ENCODE measurements around the gene C1orf122. TPM values are rescaled to one million over a fixed set of nuclear protein-coding genes. Genes with fewer than 3 reads are reported as not detected.
"Not testable (repeated sequence)": the region's sequence is repeated elsewhere in the genome, so short reads cannot be mapped to it uniquely, and the experiment has no call there.

Gene C1orf122
- total and polyA plus RNA-seq, 4 experiments from 2014 or later: 12.4 to 28.9 (median 17.9) TPM

DNA sequence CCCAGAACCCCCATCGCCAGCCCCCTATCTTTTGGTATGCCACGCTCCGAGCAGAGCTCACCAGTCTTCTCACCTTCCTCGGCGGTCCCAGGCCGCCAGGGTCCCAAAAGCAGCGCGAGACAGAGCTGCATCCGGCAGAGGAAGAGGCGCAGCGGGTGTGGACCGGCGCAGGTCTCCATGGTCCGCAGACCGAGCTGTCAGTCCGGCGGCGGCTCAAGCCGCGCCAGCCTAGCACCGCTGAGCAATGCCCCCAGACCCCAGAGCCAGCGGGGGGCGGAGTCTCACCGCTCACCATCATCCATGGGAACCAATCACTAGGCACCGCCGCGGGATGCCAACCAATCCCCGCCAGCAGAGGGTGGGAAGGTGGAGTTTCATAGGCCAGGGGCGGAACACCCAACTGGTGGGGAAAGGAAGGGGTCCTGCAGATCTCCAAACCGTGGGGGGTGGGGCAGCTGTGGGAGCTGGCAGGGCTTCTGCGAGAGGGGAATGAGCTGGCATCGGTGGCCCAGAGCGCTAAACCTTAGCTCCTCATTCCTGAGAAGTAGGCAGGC, 42.6 kb upstream of the C1orf122 start, which contains the start of gene EPHA10:
EPHA10 (minus strand) TSS at position 233 of the 554 bp plus-strand sequence; CDS start at position 179, 54 bp downstream.
- Mint-ChIP-seq H3K4me3 (peak within 1 kb of the TSS in 6 of 8 donors; percentile 21 to 72 (median 48)), H3K27me3 (peaks cover 57 to 62% of the 10 kb centered on the region in 2 donors), H3K9me3 (peaks cover 0 to 6% (median 0%) of the 10 kb centered on the region in 8 donors), H3K36me3 (no peaks in the 10 kb centered on the region), H3K4me1 (peaks cover 4 to 25% (median 15%) of the 10 kb centered on the region in 4 donors), H3K27ac (no peak within 1 kb of the TSS)
- Histone ChIP-seq H3K4me3 (ENCODE audit: low read length in 2 of 2) (no peak within 1 kb of the TSS), H3K27me3 (ENCODE audit: insufficient read depth, low read length) (peaks cover 27% of the 10 kb centered on the region), H3K27ac (ENCODE audit: low read depth, low read length) (no peak within 1 kb of the TSS), H3K36me3 (ENCODE audit: insufficient read depth, low read length) (no peaks in the 10 kb centered on the region), H3K9me3 (ENCODE audit: control insufficient read depth in 1 of 2, low read length in 2 of 2) (no peaks in the 10 kb centered on the region), H3K4me1 (ENCODE audit: insufficient read depth, low read length) (peaks cover 10% of the 10 kb centered on the region)
- ChIA-PET POLR2A (ENCODE audit: partially characterized antibody) (no interaction called here), CTCF (ENCODE audit: partially characterized antibody) (interaction anchor here (0.6 kb wide), 1 partner anchor 95 kb away, joined by 3 read pairs; the partner anchor contains the start of gene MTF1)
- intact Hi-C loops (cut with micrococcal nuclease): no loop called here
- no peak for DNase-seq

DNA sequence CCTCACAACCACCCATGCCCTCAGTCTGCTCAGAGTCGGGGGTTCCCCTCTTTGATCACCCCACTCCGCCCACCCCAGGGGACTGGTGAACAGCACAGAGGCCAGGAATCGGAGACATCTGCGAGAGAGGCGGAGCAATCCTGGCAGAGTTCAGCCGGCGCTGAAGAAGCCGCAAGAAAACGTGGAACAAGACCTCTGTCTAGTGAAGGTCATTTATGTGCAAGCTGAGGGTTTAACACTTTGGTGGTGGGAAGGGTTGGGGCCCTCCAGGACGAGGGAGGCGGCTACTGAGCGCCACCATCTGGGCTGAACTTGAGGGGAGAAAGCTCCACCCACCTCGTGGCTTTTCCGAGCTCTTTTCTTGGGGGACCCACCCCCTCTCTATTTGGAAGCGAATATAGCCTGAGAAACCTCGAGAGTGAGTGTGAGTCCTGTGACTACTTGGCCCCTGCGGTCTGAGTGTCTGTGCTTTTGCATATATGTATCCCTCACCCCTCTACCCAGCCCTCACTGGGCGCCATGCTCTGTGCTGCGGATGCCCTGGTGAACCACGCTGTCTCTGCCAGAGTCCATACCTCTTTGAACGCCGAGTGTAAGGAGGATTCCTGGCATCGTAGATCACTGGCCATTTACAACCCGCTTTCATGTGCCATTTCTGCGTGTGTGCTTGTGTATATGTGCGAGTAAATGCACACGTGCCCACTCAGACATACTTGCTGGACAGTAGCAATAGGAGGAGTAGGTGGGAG, 41.5 kb upstream of the C1orf122 start:
- Mint-ChIP-seq H3K36me3 (no peaks in the 10 kb centered on the region), H3K4me1 (peaks cover 4 to 25% (median 15%) of the 10 kb centered on the region in 4 donors), H3K27ac (no peak overlapping the region), H3K27me3 (peaks cover 63 to 67% of the 10 kb centered on the region in 2 donors), H3K9me3 (peaks cover 0 to 6% (median 0%) of the 10 kb centered on the region in 8 donors), H3K4me3 (peak overlapping the region in 7 of 8 donors; percentile 2 to 72 (median 55))
- intact Hi-C loops (cut with micrococcal nuclease): no loop called here
- Histone ChIP-seq H3K4me3 (ENCODE audit: low read length in 2 of 2) (no peak overlapping the region), H3K36me3 (ENCODE audit: insufficient read depth, low read length) (no peaks in the 10 kb centered on the region), H3K9me3 (ENCODE audit: control insufficient read depth in 1 of 2, low read length in 2 of 2) (no peaks in the 10 kb centered on the region), H3K27ac (ENCODE audit: low read depth, low read length) (no peak overlapping the region), H3K4me1 (ENCODE audit: insufficient read depth, low read length) (peaks cover 10% of the 10 kb centered on the region), H3K27me3 (ENCODE audit: insufficient read depth, low read length) (peaks cover 27% of the 10 kb centered on the region)
- ChIA-PET POLR2A (ENCODE audit: partially characterized antibody) (no interaction called here), CTCF (ENCODE audit: partially characterized antibody) (no interaction called here)
- no peak for DNase-seq

DNA sequence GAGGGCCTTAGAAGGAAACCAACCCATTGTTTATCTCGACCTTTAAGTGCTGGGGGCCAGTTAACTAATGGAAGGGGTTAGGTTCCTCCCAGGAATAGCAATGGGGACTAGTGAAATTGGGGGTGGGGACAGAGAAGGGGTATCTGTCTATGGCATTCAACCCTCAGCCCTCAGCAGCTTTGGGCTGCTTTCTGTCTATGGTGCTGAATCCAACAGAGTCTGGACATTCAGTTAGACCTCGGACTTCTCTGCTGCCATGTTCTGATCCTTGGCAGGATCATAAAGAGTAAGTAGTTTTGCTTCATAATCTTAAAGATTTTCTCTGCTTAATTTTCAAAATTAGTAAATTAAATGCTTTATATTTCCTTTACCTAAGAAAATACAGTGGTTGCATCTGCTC, 40.1 kb upstream of the C1orf122 start:
- no peak for DNase-seq
- CTCF ChIA-PET (ENCODE audit: partially characterized antibody): no interaction called here
- no peaks in the 10 kb centered on the region for H3K9me3 ChIP-seq (ENCODE audit: control insufficient read depth in 1 of 2, low read length in 2 of 2)
- Mint-ChIP-seq H3K36me3 (no peaks in the 10 kb centered on the region), H3K4me1 (peaks cover 4 to 25% (median 15%) of the 10 kb centered on the region in 4 donors), H3K27ac (no peak overlapping the region), H3K4me3 (no peak overlapping the region), H3K9me3 (peaks cover 0 to 6% (median 0%) of the 10 kb centered on the region in 8 donors), H3K27me3 (peaks cover 61% of the 10 kb centered on the region in 2 donors)
- H3K4me1 ChIP-seq (ENCODE audit: insufficient read depth, low read length): peaks cover 10% of the 10 kb centered on the region
- POLR2A ChIA-PET (ENCODE audit: partially characterized antibody): no interaction called here
- intact Hi-C loops (cut with micrococcal nuclease): no loop called here
- H3K27ac ChIP-seq (ENCODE audit: low read depth, low read length): no peak overlapping the region
- no peaks in the 10 kb centered on the region for H3K36me3 ChIP-seq (ENCODE audit: insufficient read depth, low read length)
- H3K4me3 ChIP-seq (ENCODE audit: low read length in 2 of 2): no peak overlapping the region
- H3K27me3 ChIP-seq (ENCODE audit: insufficient read depth, low read length): peaks cover 27% of the 10 kb centered on the region

DNA sequence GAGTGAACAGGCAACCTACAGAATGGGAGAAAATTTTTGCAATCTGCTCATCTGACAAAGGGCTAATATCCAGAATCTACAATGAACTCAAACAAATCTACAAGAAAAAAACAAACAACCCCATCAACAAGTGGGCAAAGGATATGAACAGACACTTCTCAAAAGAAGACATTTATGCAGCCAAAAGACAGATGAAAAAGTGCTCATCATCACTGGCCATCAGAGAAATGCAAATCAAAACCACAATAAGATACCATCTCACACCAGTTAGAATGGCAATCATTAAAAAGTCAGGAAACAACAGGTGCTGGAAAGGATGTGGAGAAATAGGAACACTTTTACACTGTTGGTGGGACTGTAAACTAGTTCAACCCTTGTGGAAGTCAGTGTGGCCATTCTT, 36.1 kb upstream of the C1orf122 start:
- CTCF ChIA-PET (ENCODE audit: partially characterized antibody); H3K27ac ChIP-seq (ENCODE audit: low read depth, low read length); H3K4me1 Mint-ChIP-seq; H3K9me3 Mint-ChIP-seq; DNase-seq; H3K4me3 Mint-ChIP-seq; H3K27ac Mint-ChIP-seq; intact Hi-C loops (cut with micrococcal nuclease); H3K4me3 ChIP-seq (ENCODE audit: low read length in 2 of 2); H3K36me3 Mint-ChIP-seq; H3K9me3 ChIP-seq (ENCODE audit: control insufficient read depth in 1 of 2, low read length in 2 of 2); POLR2A ChIA-PET (ENCODE audit: partially characterized antibody); H3K4me1 ChIP-seq (ENCODE audit: insufficient read depth, low read length); H3K36me3 ChIP-seq (ENCODE audit: insufficient read depth, low read length): not testable (repeated sequence)
- H3K27me3 Mint-ChIP-seq: peaks cover 29 to 36% of the 10 kb centered on the region in 2 donors
- H3K27me3 ChIP-seq (ENCODE audit: insufficient read depth, low read length): peaks cover 18% of the 10 kb centered on the region

DNA sequence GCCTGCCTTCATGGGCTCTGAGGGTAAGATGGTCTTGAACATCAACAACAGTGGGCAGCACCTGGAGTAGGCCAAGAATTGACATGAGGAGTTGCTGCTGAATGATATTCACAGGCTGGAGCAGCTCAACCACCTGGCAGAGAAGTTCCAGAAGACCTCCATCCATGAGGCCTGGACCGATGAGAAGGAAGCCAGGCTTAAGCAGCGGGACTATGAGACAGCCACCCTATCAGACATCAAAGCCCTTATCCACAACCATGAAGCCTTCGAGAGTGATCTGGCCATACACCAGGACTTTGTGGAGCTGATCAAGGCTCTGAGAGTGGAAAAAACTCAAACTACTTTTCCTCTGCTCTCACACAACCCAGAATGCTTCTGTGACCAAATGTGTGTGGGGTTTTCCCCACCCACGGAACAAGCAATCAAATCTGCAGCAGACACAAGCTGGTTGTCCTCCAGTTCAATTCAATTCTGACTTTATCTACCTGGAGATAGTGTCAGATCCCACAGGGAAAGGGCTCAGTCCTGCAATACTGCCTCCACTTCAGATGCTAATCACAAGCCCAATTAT, 30.6 kb upstream of the C1orf122 start:
- no peak overlapping the region for H3K4me3 ChIP-seq (ENCODE audit: low read length in 2 of 2)
- H3K27me3 ChIP-seq (ENCODE audit: insufficient read depth, low read length): no peaks in the 10 kb centered on the region
- CTCF ChIA-PET (ENCODE audit: partially characterized antibody): no interaction called here
- Mint-ChIP-seq H3K36me3 (no peaks in the 10 kb centered on the region), H3K27me3 (peaks cover 9% of the 10 kb centered on the region in 2 donors), H3K4me1 (no peaks in the 10 kb centered on the region), H3K9me3 (peaks cover 0 to 8% (median 0%) of the 10 kb centered on the region in 8 donors), H3K27ac (no peak overlapping the region), H3K4me3 (no peak overlapping the region)
- no peaks in the 10 kb centered on the region for H3K36me3 ChIP-seq (ENCODE audit: insufficient read depth, low read length)
- DNase-seq: no peak
- intact Hi-C loops (cut with micrococcal nuclease): no loop called here
- POLR2A ChIA-PET (ENCODE audit: partially characterized antibody): no interaction called here
- H3K9me3 ChIP-seq (ENCODE audit: control insufficient read depth in 1 of 2, low read length in 2 of 2): no peaks in the 10 kb centered on the region
- no peak overlapping the region for H3K27ac ChIP-seq (ENCODE audit: low read depth, low read length)
- no peaks in the 10 kb centered on the region for H3K4me1 ChIP-seq (ENCODE audit: insufficient read depth, low read length)

DNA sequence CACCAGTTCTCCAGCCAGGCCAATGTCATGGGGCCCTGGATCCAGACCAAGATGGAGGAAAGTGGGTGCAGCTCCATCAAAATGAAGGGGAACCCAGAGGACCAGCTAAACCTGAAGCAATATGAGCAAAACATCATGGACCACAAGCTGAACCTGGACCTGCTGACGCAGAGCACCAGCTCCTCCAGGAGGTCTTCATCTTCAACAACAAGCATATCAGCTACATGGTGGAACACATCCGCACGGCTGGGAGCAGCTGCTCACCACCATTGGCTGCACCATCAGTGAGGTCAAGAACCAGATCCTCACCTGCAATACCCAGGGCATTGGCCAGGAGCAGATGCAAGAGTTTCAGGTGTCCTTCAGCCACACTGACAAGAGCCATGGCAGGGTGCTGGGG, 28.9 kb upstream of the C1orf122 start:
- Histone ChIP-seq H3K27me3 (ENCODE audit: insufficient read depth, low read length) (peaks cover 3% of the 10 kb centered on the region), H3K9me3 (ENCODE audit: control insufficient read depth in 1 of 2, low read length in 2 of 2) (no peaks in the 10 kb centered on the region), H3K36me3 (ENCODE audit: insufficient read depth, low read length) (no peaks in the 10 kb centered on the region), H3K4me3 (ENCODE audit: low read length in 2 of 2) (no peak overlapping the region), H3K27ac (ENCODE audit: low read depth, low read length) (no peak overlapping the region), H3K4me1 (ENCODE audit: insufficient read depth, low read length) (no peaks in the 10 kb centered on the region)
- H3K27me3 Mint-ChIP-seq: peaks cover 8% of the 10 kb centered on the region in 2 donors
- no peak overlapping the region for H3K27ac Mint-ChIP-seq
- peaks cover 0 to 4% (median 0%) of the 10 kb centered on the region in 8 donors for H3K9me3 Mint-ChIP-seq
- ChIA-PET CTCF (ENCODE audit: partially characterized antibody) (no interaction called here), POLR2A (ENCODE audit: partially characterized antibody) (no interaction called here)
- H3K36me3 Mint-ChIP-seq: no peaks in the 10 kb centered on the region
- H3K4me3 Mint-ChIP-seq: no peak overlapping the region
- intact Hi-C loops (cut with micrococcal nuclease): no loop called here
- DNase-seq: no peak
- H3K4me1 Mint-ChIP-seq: no peaks in the 10 kb centered on the region

DNA sequence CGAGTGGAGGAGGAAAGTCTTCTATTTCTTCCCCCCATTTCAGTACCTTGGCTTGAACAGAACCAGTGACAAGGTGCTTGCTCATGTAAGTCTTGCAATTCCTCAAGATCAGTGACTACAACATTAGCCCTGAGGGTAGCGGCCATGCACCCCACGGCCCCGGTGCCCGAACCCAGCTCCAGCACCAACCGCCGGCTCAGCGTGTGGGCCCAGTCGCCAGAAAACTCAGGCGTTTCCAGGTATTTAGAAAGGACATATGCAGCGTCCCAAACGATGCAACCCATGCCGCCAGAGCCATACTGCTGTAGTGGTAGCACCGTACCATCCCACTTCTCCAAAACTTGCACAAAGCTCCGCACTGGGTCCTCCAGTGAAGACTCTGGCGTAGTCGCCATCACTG, 25.1 kb upstream of the C1orf122 start:
- H3K4me3 Mint-ChIP-seq: no peak overlapping the region
- H3K27me3 Mint-ChIP-seq: peaks cover 12 to 19% of the 10 kb centered on the region in 2 donors
- ChIA-PET POLR2A (ENCODE audit: partially characterized antibody) (no interaction called here), CTCF (ENCODE audit: partially characterized antibody) (no interaction called here)
- no peak overlapping the region for H3K27ac ChIP-seq (ENCODE audit: low read depth, low read length)
- H3K4me1 ChIP-seq (ENCODE audit: insufficient read depth, low read length): no peaks in the 10 kb centered on the region
- intact Hi-C loops (cut with micrococcal nuclease): no loop called here
- no peaks in the 10 kb centered on the region for H3K4me1 Mint-ChIP-seq
- no peaks in the 10 kb centered on the region for H3K9me3 Mint-ChIP-seq
- H3K36me3 ChIP-seq (ENCODE audit: insufficient read depth, low read length): no peaks in the 10 kb centered on the region
- no peak for DNase-seq
- H3K9me3 ChIP-seq (ENCODE audit: control insufficient read depth in 1 of 2, low read length in 2 of 2): no peaks in the 10 kb centered on the region
- H3K27me3 ChIP-seq (ENCODE audit: insufficient read depth, low read length): peaks cover 3% of the 10 kb centered on the region
- H3K4me3 ChIP-seq (ENCODE audit: low read length in 2 of 2): no peak overlapping the region
- no peaks in the 10 kb centered on the region for H3K36me3 Mint-ChIP-seq
- no peak overlapping the region for H3K27ac Mint-ChIP-seq
